Measurements from ENCODE around the gene FAM13A. TPM values are rescaled to one million over a fixed set of nuclear protein-coding genes. Genes with fewer than 3 reads are reported as not detected.

The FAM13A gene
- total RNA-seq, 4 donors from 2014 or later = 72.3 to 105 (median 90.0) TPM

DNA sequence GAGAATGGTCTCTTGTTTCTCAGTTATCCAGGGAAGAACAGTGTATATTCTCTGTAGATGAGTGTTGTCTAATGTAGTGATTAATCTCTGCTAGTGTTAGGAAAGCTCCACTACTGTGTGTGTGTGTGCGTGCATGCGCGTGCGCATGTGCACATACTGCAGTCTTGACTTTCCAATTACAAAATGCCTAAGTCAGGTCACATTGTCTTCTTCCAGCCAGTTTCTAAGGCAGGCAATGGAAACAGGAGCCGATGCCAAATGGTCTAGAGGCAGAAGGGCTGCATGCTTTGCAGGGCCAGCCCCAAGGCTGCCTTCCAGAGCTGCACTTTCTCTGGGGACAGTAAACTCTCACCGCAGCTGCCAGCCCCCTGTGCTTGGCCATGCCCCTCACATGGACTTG, 328.8 kb downstream of the FAM13A start:
- peaks cover 0 to 73% (median 0%) of the 10 kb centered on the region in 3 donors for H3K36me3 ChIP-seq
- H3K4me1 ChIP-seq = no peaks in the 10 kb centered on the region
- TF ChIP-seq, protein P1, sequence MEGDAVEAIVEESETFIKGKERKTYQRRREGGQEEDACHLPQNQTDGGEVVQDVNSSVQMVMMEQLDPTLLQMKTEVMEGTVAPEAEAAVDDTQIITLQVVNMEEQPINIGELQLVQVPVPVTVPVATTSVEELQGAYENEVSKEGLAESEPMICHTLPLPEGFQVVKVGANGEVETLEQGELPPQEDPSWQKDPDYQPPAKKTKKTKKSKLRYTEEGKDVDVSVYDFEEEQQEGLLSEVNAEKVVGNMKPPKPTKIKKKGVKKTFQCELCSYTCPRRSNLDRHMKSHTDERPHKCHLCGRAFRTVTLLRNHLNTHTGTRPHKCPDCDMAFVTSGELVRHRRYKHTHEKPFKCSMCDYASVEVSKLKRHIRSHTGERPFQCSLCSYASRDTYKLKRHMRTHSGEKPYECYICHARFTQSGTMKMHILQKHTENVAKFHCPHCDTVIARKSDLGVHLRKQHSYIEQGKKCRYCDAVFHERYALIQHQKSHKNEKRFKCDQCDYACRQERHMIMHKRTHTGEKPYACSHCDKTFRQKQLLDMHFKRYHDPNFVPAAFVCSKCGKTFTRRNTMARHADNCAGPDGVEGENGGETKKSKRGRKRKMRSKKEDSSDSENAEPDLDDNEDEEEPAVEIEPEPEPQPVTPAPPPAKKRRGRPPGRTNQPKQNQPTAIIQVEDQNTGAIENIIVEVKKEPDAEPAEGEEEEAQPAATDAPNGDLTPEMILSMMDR (IDR thresholded peaks at IDR 0.05) = no peak
- no peak for TF ChIP-seq POLR2A (IDR thresholded peaks at IDR 0.05)
- no peaks in the 10 kb centered on the region for H3K9me3 ChIP-seq
- no peak for DNase-seq
- H3K27ac ChIP-seq = no peak overlapping the region
- H3K4me3 ChIP-seq = no peak overlapping the region
- no peaks in the 10 kb centered on the region for H3K27me3 ChIP-seq

GRCh38 chr4:88725986-88726385, 331.0 kb downstream of the FAM13A start:
- Histone ChIP-seq H3K4me1 (no peaks in the 10 kb centered on the region), H3K9me3 (no peaks in the 10 kb centered on the region), H3K27me3 (no peaks in the 10 kb centered on the region), H3K36me3 (peaks cover 0 to 67% (median 0%) of the 10 kb centered on the region in 3 donors), H3K4me3 (no peak overlapping the region), H3K27ac (no peak overlapping the region)
- no peak for DNase-seq
- TF ChIP-seq, protein P1 (IDR thresholded peaks at IDR 0.05) = no peak
- TF ChIP-seq POLR2A (IDR thresholded peaks at IDR 0.05) = no peak

DNA sequence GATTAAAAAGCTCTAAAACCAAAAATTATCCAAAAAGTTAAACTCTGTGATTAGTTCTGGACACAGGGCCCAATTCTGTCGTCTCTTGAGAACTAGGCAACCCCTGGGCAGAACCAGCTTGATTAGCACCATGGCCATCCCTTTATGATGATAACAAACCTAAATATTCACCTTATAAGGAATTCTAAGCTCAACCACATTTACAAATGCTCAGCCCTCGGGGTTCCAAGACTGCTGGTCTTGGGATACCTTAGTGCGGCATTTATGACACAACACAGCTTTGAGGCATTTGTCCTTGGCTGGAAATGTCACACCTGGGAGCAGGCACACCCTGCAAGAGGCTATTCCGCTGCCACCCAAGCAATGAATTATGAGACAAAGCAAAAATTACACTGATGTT, 331.8 kb downstream of the FAM13A start:
- TF ChIP-seq, protein P1 (IDR thresholded peaks at IDR 0.05) = no peak
- TF ChIP-seq POLR2A (IDR thresholded peaks at IDR 0.05) = no peak
- no peak for DNase-seq
- H3K4me3 ChIP-seq = no peak overlapping the region
- H3K27me3 ChIP-seq = no peaks in the 10 kb centered on the region
- peaks cover 0 to 58% (median 0%) of the 10 kb centered on the region in 3 donors for H3K36me3 ChIP-seq
- H3K27ac ChIP-seq = no peak overlapping the region
- H3K4me1 ChIP-seq = no peaks in the 10 kb centered on the region
- no peaks in the 10 kb centered on the region for H3K9me3 ChIP-seq

DNA sequence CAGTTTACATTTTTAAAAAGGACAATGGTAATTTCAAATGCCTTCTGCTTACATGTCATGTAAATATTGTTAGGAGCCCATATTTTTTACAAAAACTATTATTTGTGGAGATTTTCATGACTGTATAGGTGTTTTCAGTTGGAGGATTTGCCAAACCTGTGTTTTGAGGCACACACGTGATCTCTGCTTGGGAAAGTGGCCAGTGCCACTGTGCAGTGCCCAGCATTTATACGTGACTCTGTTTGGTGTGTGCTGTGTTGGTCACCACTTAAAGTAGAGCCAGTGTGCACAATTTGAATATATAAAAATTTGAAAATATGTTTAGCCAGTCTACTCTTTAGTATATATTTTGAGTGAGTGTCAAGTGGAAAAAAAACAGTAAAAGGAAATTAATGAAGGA, 332.6 kb downstream of the FAM13A start:
- DNase-seq = no peak
- peaks cover 0 to 52% (median 0%) of the 10 kb centered on the region in 3 donors for H3K36me3 ChIP-seq

DNA sequence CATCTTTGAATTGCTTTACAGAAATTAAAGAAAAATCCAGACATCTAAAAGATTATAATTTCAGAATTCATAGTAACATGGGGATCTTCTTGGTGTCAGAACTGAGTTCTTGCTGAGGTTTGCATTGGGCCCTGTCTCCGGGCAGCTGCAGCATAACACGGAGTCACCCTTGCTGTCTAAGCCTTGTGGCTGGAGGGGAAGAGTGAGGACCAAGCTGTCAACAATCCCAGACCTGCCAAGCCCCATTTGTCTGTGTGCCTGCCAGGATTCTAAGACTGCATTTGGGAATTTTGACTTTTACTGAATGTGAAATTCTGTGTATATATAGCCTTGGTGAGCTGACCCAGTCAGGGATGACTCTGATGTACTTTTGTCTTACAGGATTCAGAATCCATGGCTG, 334.2 kb downstream of the FAM13A start:
- H3K27me3 ChIP-seq = no peaks in the 10 kb centered on the region
- no peaks in the 10 kb centered on the region for H3K9me3 ChIP-seq
- DNase-seq = no peak
- H3K4me3 ChIP-seq = no peak overlapping the region
- H3K4me1 ChIP-seq = no peaks in the 10 kb centered on the region
- TF ChIP-seq, protein P1 (IDR thresholded peaks at IDR 0.05) = no peak
- TF ChIP-seq POLR2A (IDR thresholded peaks at IDR 0.05) = no peak
- H3K36me3 ChIP-seq = peaks cover 0 to 45% (median 0%) of the 10 kb centered on the region in 3 donors
- no peak overlapping the region for H3K27ac ChIP-seq

More for the DNA sequence above, 332.6 kb downstream of the FAM13A start:
- H3K4me3 ChIP-seq = no peak overlapping the region
- no peak overlapping the region for H3K27ac ChIP-seq
- TF ChIP-seq POLR2A (IDR thresholded peaks at IDR 0.05) = no peak
- TF ChIP-seq, protein P1 (IDR thresholded peaks at IDR 0.05) = no peak
- no peaks in the 10 kb centered on the region for H3K27me3 ChIP-seq
- H3K4me1 ChIP-seq = no peaks in the 10 kb centered on the region
- no peaks in the 10 kb centered on the region for H3K9me3 ChIP-seq

GRCh38 chr4:88722276-88722780, 334.7 kb downstream of the FAM13A start:
- no peak for TF ChIP-seq POLR2A (IDR thresholded peaks at IDR 0.05)
- TF ChIP-seq, protein P1 (IDR thresholded peaks at IDR 0.05) = no peak
- no peaks in the 10 kb centered on the region for H3K27me3 ChIP-seq

More at GRCh38 chr4:88722276-88722780, 334.7 kb downstream of the FAM13A start:
- H3K4me1 ChIP-seq = no peaks in the 10 kb centered on the region
- DNase-seq = no peak
- no peak overlapping the region for H3K4me3 ChIP-seq
- peaks cover 0 to 45% (median 0%) of the 10 kb centered on the region in 3 donors for H3K36me3 ChIP-seq
- peaks cover 0 to 2% (median 0%) of the 10 kb centered on the region in 4 donors for H3K9me3 ChIP-seq
- H3K27ac ChIP-seq = no peak overlapping the region
